Hepatocyte (in vitro differentiated cells): ENCODE data around the gene GSTA5.
"Not testable (repeated sequence)": the region's sequence is repeated elsewhere in the genome, so short reads cannot be mapped to it uniquely, and the experiment has no call there.

Experiments
- CTCF ChIP-seq: fragments of 200-600 bp; sonication (generic); IDR thresholded peaks from 2 replicates; pipeline ENCODE4 v1.5.1; 2016; ENCODE audit warnings: antibody characterized with exemption, mild to moderate bottlenecking; ENCODE audit not compliant: poor library complexity
- EZH2 ChIP-seq: fragments of 200-600 bp; sonication (generic); IDR thresholded peaks from 2 replicates; pipeline ENCODE4 v1.6.1; 2016; ENCODE audit warnings: antibody characterized with exemption, mild to moderate bottlenecking, borderline replicate concordance
- EZH2phosphoT487 ChIP-seq: fragments of 200-600 bp; sonication (generic); IDR thresholded peaks from one replicate; pipeline ENCODE4 v1.6.1; 2018; ENCODE audit warnings: antibody characterized with exemption, mild to moderate bottlenecking, low read depth, moderate library complexity; ENCODE audit not compliant: unreplicated experiment, severe bottlenecking

GRCh38 chr6:52789658-52790057 lies 51.0 kb downstream of the GSTA5 start:
- TF ChIP-seq CTCF, EZH2, EZH2phosphoT487: not testable (repeated sequence)
